Neuron (in vitro differentiated cells): Measurements from ENCODE around the gene ANKRD49.
"Not testable (repeated sequence)": the region's sequence is repeated elsewhere in the genome, so short reads cannot be mapped to it uniquely, and the experiment has no call there.

Source experiments
- H2AFZ ChIP-seq: one replicate; pipeline ENCODE4 v1.6.1; 2013; ENCODE audit warnings: low read depth, mild to moderate bottlenecking, inconsistent platforms, low read length, moderate library complexity
- H3K27me3 ChIP-seq: one replicate; pipeline ENCODE4 v1.6.1; 2013; ENCODE audit warnings: low read length; ENCODE audit not compliant: insufficient read depth
- H3K36me3 ChIP-seq: one replicate; pipeline ENCODE4 v1.6.1; 2013; ENCODE audit warnings: low read length; ENCODE audit not compliant: insufficient read depth
- H3K4me1 ChIP-seq: one replicate; pipeline ENCODE4 v1.6.1; 2013; ENCODE audit warnings: low read length; ENCODE audit not compliant: insufficient read depth
- H3K4me3 ChIP-seq: 2 replicates; pipeline ENCODE4 v1.5.1; 2013; ENCODE audit warnings: mild to moderate bottlenecking, low read length, moderate library complexity
- H3K9me3 ChIP-seq: one replicate; pipeline ENCODE4 v1.6.1; 2013; ENCODE audit warnings: low read length

ANKRD49 gene

GRCh38 chr11:94472916-94473799 lies 20.6 kb upstream of the ANKRD49 start:
- Histone ChIP-seq H2AFZ (no peak overlapping the region), H3K36me3 (peaks cover 34% of the 10 kb centered on the region), H3K9me3 (no peaks in the 10 kb centered on the region), H3K27me3 (no peaks in the 10 kb centered on the region), H3K4me1 (no peaks in the 10 kb centered on the region), H3K4me3 (no peak overlapping the region)

GRCh38 chr11:94477624-94478023 lies 16.2 kb upstream of the ANKRD49 start:
- H3K27me3 ChIP-seq, result no peaks in the 10 kb centered on the region
- no peak overlapping the region for H3K4me3 ChIP-seq
- no peaks in the 10 kb centered on the region for H3K9me3 ChIP-seq
- no peaks in the 10 kb centered on the region for H3K4me1 ChIP-seq
- H2AFZ ChIP-seq, result no peak overlapping the region
- H3K36me3 ChIP-seq, result peaks cover 36% of the 10 kb centered on the region

DNA sequence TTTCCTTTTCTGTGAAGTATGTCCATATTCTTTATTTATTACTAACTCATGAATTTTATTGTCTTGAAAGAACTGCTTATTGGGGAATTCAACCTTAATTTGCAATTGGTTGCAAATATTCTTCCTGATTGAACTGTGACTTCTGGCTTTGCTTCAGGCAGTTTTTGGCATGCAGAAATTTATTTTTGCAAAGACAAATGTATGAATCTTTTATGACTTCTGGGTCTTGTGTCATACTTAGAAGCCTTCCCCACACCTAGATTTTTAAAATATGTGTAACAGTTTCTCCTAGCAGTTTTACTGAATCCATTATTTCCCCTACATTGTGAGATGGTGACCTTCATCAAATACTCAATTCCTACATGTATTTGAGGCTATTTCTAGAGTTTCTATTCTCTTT lies 12.4 kb upstream of the ANKRD49 start:
- Histone ChIP-seq H3K4me1 (no peaks in the 10 kb centered on the region), H3K36me3 (peaks cover 43% of the 10 kb centered on the region), H3K4me3 (no peak overlapping the region), H3K27me3 (no peaks in the 10 kb centered on the region), H2AFZ (no peak overlapping the region), H3K9me3 (no peaks in the 10 kb centered on the region)

DNA sequence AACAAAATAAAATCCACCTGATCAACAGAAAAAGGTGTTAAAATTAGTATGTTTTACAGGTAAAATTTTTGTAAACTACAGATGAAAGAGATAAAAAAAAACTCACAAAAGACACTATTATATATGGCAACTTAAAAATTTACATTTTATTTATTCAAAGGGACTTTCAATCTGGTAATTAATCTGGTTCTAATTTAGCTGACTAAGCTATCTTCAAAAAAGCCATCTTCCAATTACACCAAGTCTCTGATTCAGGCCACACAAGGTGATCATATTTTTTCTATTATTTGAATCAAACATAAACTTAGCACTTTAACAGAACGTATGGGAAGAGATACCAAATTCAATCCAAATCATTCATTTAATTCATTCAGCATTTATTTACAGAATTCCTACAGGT lies 7.7 kb upstream of the ANKRD49 start:
- Histone ChIP-seq H3K4me1 (no peaks in the 10 kb centered on the region), H3K4me3 (no peak overlapping the region), H3K27me3 (no peaks in the 10 kb centered on the region), H2AFZ (no peak overlapping the region), H3K9me3 (no peaks in the 10 kb centered on the region), H3K36me3 (peaks cover 61% of the 10 kb centered on the region)

DNA sequence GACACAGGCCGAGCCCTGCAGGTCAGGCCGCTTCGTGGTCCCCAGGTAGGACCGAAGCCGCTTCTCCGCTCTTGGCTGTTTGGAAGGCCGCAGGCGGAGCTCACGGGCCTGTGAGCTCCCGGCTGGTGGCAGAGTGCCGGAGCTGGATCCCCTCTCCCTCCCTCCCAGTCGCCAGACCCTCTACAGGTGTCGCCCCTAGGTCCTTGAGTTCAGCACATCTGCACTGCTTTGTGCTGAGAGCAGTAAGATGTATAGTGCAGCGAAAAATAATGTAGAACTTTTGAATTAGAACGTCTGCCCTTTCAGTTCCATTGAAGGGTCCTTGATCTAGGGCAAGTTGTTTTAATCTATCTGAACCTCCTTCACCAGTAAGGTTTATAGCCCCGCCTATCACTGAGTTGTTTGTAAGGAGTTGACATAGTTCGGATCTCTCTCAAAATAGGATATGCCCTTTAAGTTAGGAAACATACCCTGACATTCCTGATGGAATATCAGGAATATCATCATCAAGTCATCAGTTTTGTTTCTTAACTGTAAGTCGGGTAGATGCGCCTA lies 419 bp downstream of the ANKRD49 start:
- Histone ChIP-seq H2AFZ (peak overlapping the region; percentile 81), H3K4me3 (peak overlapping the region; percentile 89), H3K9me3 (no peaks in the 10 kb centered on the region), H3K4me1 (peaks cover 13% of the 10 kb centered on the region), H3K36me3 (peaks cover 43% of the 10 kb centered on the region), H3K27me3 (no peaks in the 10 kb centered on the region)

- H3K4me3 ChIP-seq, result no peak overlapping the region
- H2AFZ ChIP-seq, result no peak overlapping the region
- H3K27me3 ChIP-seq, result no peaks in the 10 kb centered on the region
- peaks cover 40% of the 10 kb centered on the region for H3K36me3 ChIP-seq
- H3K4me1 ChIP-seq, result peaks cover 1% of the 10 kb centered on the region
- no peaks in the 10 kb centered on the region for H3K9me3 ChIP-seq
These were observed 6.4 kb downstream of the ANKRD49 start for GRCh38 chr11:94500181-94500580.

GRCh38 chr11:94501522-94501921 lies 7.7 kb downstream of the ANKRD49 start:
- Histone ChIP-seq H3K36me3 (peaks cover 36% of the 10 kb centered on the region), H3K9me3 (no peaks in the 10 kb centered on the region), H2AFZ (no peak overlapping the region), H3K4me1 (no peaks in the 10 kb centered on the region), H3K4me3 (no peak overlapping the region), H3K27me3 (no peaks in the 10 kb centered on the region)

DNA sequence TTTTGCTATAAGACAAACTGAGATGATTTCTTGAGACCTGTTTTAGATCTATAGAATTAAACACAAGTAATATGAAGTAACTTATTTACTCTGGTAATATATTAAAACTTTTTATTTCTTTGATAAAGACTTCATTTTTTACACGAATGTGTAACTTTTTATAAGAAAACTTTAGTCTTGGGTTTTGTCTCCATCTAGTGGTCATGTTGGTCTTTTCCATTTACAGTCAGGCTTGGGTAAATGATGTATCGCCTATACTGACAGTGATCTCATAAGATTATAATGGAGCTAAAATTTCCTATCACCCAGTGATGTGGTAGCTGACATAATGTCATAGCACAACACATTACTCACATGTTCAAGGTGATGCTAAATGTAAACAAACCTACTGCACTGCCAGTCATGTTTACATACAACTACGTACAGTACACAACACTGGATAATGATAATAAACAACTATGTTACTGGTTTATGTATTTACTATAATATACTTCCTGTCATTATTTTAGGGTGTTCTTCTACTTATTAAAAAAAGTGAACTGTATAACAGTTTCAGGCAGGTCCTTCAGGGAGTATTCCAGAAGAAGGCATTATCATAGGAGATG lies 11.0 kb downstream of the ANKRD49 start:
- Histone ChIP-seq H3K4me1 (no peaks in the 10 kb centered on the region), H2AFZ (no peak overlapping the region), H3K27me3 (no peaks in the 10 kb centered on the region), H3K36me3 (peaks cover 5% of the 10 kb centered on the region), H3K9me3 (no peaks in the 10 kb centered on the region), H3K4me3 (no peak overlapping the region)

DNA sequence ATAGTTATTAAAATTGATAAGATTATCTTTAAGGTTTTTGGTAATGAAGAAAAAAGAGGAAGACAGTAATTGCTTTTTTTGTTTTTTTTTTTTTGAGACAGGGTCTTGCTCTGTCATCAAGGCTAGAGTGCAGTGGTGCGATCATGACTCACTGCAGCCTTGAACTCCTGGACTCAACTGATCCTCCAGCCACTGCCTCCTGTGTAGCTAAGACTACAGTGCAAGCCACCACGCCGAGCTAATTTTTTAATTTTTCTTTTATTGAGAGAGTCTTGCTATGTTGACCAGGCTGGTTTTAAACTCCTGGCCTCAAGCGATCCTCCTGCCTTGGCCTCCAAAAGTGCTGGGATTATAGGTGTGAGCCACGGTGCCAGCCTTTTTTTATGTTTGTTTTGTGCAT lies 12.7 kb downstream of the ANKRD49 start:
- not testable (repeated sequence) for H3K9me3 ChIP-seq, H3K4me1 ChIP-seq, H2AFZ ChIP-seq, H3K36me3 ChIP-seq, H3K4me3 ChIP-seq, H3K27me3 ChIP-seq

DNA sequence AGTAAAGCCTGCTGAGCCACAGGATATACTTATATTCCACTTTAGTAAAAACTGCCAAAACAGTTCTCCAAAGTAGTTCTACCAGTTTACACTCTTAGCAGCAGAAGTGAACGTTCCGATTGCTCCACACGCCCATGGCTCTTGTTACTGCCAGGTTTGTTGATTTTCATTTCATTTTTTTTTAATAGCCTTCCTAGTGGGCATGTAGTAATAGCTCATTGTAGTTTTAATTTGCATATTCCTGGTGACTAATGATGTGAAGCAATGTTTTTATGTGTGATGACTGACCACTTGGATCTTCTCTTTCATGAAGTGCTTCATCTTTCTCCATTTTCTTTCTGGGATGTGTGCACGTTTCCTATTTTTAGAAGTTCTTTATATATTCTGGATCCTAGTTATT lies 13.7 kb downstream of the ANKRD49 start:
- Histone ChIP-seq H3K4me1 (peaks cover 4% of the 10 kb centered on the region), H3K27me3 (no peaks in the 10 kb centered on the region), H2AFZ (no peak overlapping the region)

DNA sequence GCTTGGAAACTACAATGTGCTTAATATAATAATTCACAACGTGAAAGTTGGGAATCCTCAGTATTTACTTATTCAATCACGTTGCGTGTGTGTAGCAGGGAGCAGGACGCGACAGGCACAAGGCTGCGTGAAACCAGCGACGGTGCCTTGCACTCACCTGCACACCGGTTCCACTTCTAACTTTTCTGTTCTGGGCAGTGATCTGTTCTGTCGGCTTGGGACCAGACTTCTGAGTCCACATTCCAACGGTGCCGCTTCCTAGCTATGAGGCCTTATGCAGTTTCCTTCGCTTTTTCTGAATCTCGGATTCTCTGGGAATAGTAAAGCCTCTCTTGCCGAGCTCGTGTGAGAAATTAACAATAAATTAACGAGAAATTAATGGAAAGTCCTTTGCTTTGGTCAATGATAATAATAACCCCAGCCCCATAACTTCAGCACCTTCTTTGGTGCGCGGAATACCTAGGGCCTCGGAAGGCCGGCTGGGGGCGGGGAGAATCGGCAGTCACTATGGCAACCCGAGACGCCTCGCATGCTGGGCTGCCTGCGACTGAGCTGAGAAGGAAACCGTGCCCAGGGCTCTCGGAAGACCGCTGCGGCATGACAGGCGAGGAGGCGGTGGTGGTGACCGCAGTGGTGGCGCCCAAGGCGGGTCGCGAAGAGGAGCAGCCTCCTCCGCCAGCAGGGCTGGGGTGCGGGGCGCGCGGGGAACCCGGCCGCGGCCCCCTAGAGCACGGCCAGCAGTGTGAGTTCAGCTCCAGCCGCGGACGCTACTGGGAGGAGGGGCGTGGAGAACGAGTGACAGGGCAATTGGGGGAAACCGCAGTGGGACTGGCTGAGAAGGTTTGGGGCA lies 18.4 kb downstream of the ANKRD49 start, which contains the start of gene C11orf97:
Gene C11orf97 (plus strand): TSS at position 530 of the 850 bp plus-strand sequence. CDS start 68 bp downstream, at position 598.
- H3K36me3 ChIP-seq, result no peaks in the 10 kb centered on the region
- peak within 1 kb of the TSS; percentile 26 for H3K4me3 ChIP-seq
- H3K9me3 ChIP-seq, result no peaks in the 10 kb centered on the region
- H3K4me1 ChIP-seq, result peaks cover 4% of the 10 kb centered on the region
- H2AFZ ChIP-seq, result peak within 1 kb of the TSS; percentile 36
- H3K27me3 ChIP-seq, result peaks cover 16% of the 10 kb centered on the region

More for the DNA sequence above, 13.7 kb downstream of the ANKRD49 start:
- Histone ChIP-seq H3K4me3 (no peak overlapping the region), H3K36me3 (no peaks in the 10 kb centered on the region), H3K9me3 (no peaks in the 10 kb centered on the region)

- H3K27me3 ChIP-seq, result peaks cover 16% of the 10 kb centered on the region
- no peaks in the 10 kb centered on the region for H3K36me3 ChIP-seq
- H3K4me3 ChIP-seq, result no peak overlapping the region
- no peaks in the 10 kb centered on the region for H3K9me3 ChIP-seq
- H3K4me1 ChIP-seq, result peaks cover 4% of the 10 kb centered on the region
- no peak overlapping the region for H2AFZ ChIP-seq
These were observed 19.3 kb downstream of the ANKRD49 start for GRCh38 chr11:94513091-94513490.
